IMR-90 (cell line): ENCODE measurements around the gene CNTFR.

Experiments
- POLR2A ChIP-seq: IDR thresholded peaks from 2 replicates; pipeline ENCODE4 v1.6.1; 2012; ENCODE audit warnings: mild to moderate bottlenecking, low read depth, low read length
- RAD21 ChIP-seq: IDR thresholded peaks from 2 replicates; pipeline ENCODE4 v1.6.1; 2012; ENCODE audit warnings: low read length, improper control_type of control experiment

GRCh38 chr9:34633851-34634550, 44.5 kb upstream of the CNTFR start:
- peak; percentile 78 for TF ChIP-seq RAD21
- no peak for TF ChIP-seq POLR2A
